Lower leg skin (tissue), 4 donors: ENCODE data around the gene NUDT4. TPM values are rescaled to one million over a fixed set of nuclear protein-coding genes. Genes with fewer than 3 reads are reported as not detected.
"Not testable (repeated sequence)": the region's sequence is repeated elsewhere in the genome, so short reads cannot be mapped to it uniquely, and the experiment has no call there.

Experiments used
- DNase-seq, 2 donors: peaks; one replicate each; pipeline ENCODE4 v3.0.0-alpha.2; 2019; ENCODE audit warnings: low spot score in 2 of 2
- H3K4me3 ChIP-seq: fragments of 200-600 bp; sonication (generic); 2 replicates; pipeline ENCODE4 v1.5.1; 2017; ENCODE audit warnings: mild to moderate bottlenecking, low read depth; ENCODE audit not compliant: poor library complexity, severe bottlenecking
- CTCF ChIP-seq, 3 donors: fragments of 450-650 bp; IDR thresholded peaks; one replicate each; pipeline ENCODE4 v1.5.1; 2016; ENCODE audit warnings: antibody characterized with exemption in 3 of 3, mild to moderate bottlenecking in 3 of 3, moderate library complexity in 2 of 3
- POLR2A ChIP-seq, 2 donors: fragments of 450-650 bp; IDR thresholded peaks; one replicate each; pipeline ENCODE4 v1.6.1; 2016 to 2017; ENCODE audit warnings: antibody characterized with exemption in 2 of 2, mild to moderate bottlenecking in 1 of 2, moderate library complexity in 1 of 2
- WGBS, 2 donors: methylation state at CpG; one replicate each; pipeline ENCODE4 v1.1.5; 2018; 5-methylcytosine and 5-hydroxymethylcytosine counted together
- intact Hi-C: fragments of 100-400 bp; cut with DNase I; formaldehyde crosslinking; loops from one replicate; pipeline ENCODE4 v1.15.0; 2023; ENCODE audit warnings: low total_unique reads
- total RNA-seq, 4 donors: library from RNA; depleted of rRNA; stranded (reverse); fragments of >200 nt; gene quantifications; one replicate each; pipeline ENCODE4 v1.1.0, GENCODE V29; 2016

Gene NUDT4
- total RNA-seq, 4 donors from 2014 or later: 24.7 to 62.8 (median 34.2) TPM

DNA sequence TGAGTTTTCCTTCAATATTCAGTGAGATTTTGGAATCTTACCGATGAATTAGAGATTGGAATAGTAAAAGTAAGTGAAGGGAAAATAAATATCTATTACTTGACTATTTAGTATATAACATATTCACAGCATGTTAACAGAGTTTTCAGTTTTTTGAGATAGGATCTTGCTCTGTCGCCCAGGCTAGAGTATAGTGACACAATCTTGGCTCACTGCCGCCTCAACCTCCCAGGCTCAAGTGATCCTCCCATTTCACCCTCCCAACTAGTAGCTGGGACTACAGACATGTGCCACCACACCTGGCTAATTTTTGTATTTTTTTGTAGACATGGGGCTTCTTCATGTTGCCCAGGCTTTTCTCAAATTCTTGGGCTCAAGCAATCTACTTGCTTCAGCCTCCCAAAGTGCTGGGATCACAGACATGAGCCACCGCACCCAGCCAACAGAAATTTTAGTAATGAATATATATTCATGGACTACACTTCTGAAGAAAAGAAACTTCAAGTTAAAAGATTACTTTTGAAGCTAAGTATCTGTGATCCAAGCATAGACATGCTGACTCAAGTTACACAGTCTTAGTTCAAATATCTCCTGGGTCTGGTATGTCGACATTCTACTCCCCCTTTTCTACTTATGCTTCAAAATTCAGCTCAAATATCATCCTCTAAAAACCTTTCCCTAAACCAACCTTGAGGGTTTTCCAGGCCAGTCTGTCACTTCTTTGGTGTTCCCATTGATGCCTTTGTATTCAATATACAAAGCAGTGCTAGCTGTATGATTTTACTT is 50.2 kb downstream of the NUDT4 start:
- intact Hi-C loops: no loop called here
- 55 to 58% methylated on average over 5 of the region's 5 CpGs for WGBS, 2 donors
- DNase-seq: no peak
- TF ChIP-seq POLR2A (IDR thresholded peaks at IDR 0.05): no peak
- no peak for TF ChIP-seq CTCF (IDR thresholded peaks at IDR 0.05)
- no peak overlapping the region for H3K4me3 ChIP-seq

- TF ChIP-seq CTCF (IDR thresholded peaks at IDR 0.05) (no peak), POLR2A (IDR thresholded peaks at IDR 0.05) (no peak)
- 40 to 44% methylated on average over 1 of the region's 1 CpG for WGBS, 2 donors
Observed at GRCh38 chr12:93429448-93429847, 51.7 kb downstream of the NUDT4 start.

DNA sequence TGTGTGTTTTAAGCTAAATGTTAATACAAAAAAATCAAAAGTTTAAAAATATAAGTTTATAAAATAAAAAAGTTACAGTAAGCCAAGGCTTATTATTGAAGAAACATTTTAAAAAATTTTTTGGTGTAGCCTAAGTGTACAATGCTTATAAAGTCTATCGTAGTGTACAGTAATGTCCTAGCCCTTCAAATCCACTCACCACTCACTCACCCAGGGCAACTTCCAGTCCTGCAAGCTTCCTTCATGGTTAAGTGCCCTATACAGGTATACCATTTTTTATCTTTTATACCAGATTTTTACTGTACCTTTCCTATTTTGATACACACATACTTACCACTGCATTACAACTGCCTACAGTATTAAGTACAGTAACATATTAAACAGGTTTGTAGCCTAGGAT is 52.1 kb downstream of the NUDT4 start:
- no peak for TF ChIP-seq POLR2A (IDR thresholded peaks at IDR 0.05)
- no peak for TF ChIP-seq CTCF (IDR thresholded peaks at IDR 0.05)
- WGBS, 2 donors: 73 to 85% methylated on average over 1 of the region's 1 CpG
- DNase-seq: no peak
- intact Hi-C loops: no loop called here
- H3K4me3 ChIP-seq: no peak overlapping the region

More at GRCh38 chr12:93429448-93429847, 51.7 kb downstream of the NUDT4 start:
- no peak for DNase-seq
- intact Hi-C loops: no loop called here
- no peak overlapping the region for H3K4me3 ChIP-seq

DNA sequence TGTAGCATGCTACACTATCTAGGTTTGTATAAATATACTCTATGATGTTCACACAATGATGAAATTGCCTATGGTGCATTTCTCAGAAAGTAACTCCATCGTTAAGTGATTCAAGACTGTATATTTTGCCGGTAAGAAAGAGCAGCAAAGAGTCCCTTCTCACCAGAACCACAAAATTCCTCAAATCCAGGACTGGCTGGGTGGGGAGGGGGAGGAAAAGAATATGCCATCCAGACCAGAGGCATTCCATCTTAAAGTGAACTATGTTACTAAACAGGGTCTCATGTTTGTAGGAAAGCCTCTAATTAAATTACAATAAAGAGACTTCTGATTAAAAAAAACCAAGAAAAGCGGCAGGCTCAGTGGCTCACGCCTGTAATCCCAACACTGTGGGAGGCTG is 52.6 kb downstream of the NUDT4 start:
- TF ChIP-seq CTCF (IDR thresholded peaks at IDR 0.05): no peak
- no peak for TF ChIP-seq POLR2A (IDR thresholded peaks at IDR 0.05)
- intact Hi-C loops: no loop called here
- DNase-seq: no peak
- WGBS, 2 donors: 73 to 76% methylated on average over 4 of the region's 4 CpGs
- H3K4me3 ChIP-seq: no peak overlapping the region

- DNase-seq, H3K4me3 ChIP-seq, intact Hi-C loops: not testable (repeated sequence)
- WGBS, 2 donors: 85 to 86% methylated on average over 6 of the region's 6 CpGs
Observed at GRCh38 chr12:93432031-93432430, 54.3 kb downstream of the NUDT4 start.

DNA sequence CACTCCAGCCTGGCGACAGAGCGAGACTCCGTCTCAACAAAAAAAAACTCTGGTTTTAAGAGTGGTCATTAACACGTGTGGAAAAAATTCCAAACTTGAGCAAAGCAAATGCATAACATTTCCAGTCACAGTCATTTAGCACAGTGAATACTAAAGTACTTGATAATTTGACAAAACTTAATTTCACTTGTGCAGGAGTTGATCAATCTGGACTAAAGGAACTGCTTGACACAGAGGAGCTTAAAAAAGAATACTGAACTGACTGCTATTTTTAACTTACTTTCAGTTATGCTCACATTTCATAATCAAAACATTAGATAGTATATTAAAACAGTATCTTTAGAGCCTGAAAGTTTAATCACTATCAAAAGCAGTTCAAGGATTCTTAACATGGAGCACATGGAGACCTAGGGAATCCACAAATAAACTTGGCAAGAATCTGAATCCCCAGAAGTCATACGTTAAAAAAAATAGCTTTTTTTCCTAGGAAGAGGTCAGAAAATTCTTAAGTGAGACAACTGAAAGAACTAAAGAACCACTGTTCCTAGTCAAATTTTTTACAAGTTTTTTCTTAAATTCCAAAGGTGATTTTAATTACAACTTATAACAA is 56.6 kb downstream of the NUDT4 start:
- no peak overlapping the region for H3K4me3 ChIP-seq
- intact Hi-C loops: no loop called here
- DNase-seq: no peak
- 53 to 67% methylated on average over 5 of the region's 5 CpGs for WGBS, 2 donors
- TF ChIP-seq CTCF (IDR thresholded peaks at IDR 0.05) (no peak), POLR2A (IDR thresholded peaks at IDR 0.05) (no peak)
